Measurements from ENCODE around the gene DNAJB6.
A peak's percentile ranks its signal among the peaks of the same experiment; 100 is the strongest.

Gene DNAJB6

GRCh38 chr7:157299613-157300368 lies 37.0 kb upstream of the DNAJB6 start:
- TF ChIP-seq POLR2AphosphoS5 (IDR thresholded peaks at IDR 0.05; ENCODE audit: low read depth, low read length): no peak
- no peak for TF ChIP-seq SPI1 (IDR thresholded peaks at IDR 0.05; ENCODE audit: low read depth, low read length)
- no peak for TF ChIP-seq POU2F2 (IDR thresholded peaks at IDR 0.05; ENCODE audit: low read depth, low read length)
- FAIRE-seq (peak; percentile 91), DNase-seq (ENCODE audit: insufficient read length, low spot score) (no peak)

- FAIRE-seq (no peak), DNase-seq (ENCODE audit: insufficient read length, low spot score) (no peak)
- TF ChIP-seq POLR2A (IDR thresholded peaks at IDR 0.05; ENCODE audit: low read depth, low read length) (no peak), POLR2AphosphoS5 (IDR thresholded peaks at IDR 0.05; ENCODE audit: low read depth, low read length) (no peak), PAX5 (IDR thresholded peaks at IDR 0.05; ENCODE audit: insufficient read depth, low read length, severe bottlenecking) (no peak), POU2F2 (IDR thresholded peaks at IDR 0.05; ENCODE audit: low read depth, low read length) (no peak), TAF1 (IDR thresholded peaks at IDR 0.05; ENCODE audit: low read depth, low read length) (no peak), SPI1 (IDR thresholded peaks at IDR 0.05; ENCODE audit: low read depth, low read length) (no peak)
Observed at GRCh38 chr7:157300369-157300825, 36.4 kb upstream of the DNAJB6 start.

GRCh38 chr7:157301610-157302120 lies 35.1 kb upstream of the DNAJB6 start:
- no peak for FAIRE-seq
- DNase-seq (ENCODE audit: insufficient read length, low spot score): no peak
- TF ChIP-seq TAF1 (IDR thresholded peaks at IDR 0.05; ENCODE audit: low read depth, low read length) (no peak), POLR2AphosphoS5 (IDR thresholded peaks at IDR 0.05; ENCODE audit: low read depth, low read length) (no peak), POU2F2 (IDR thresholded peaks at IDR 0.05; ENCODE audit: low read depth, low read length) (no peak), PAX5 (IDR thresholded peaks at IDR 0.05; ENCODE audit: insufficient read depth, low read length, severe bottlenecking) (no peak), SPI1 (IDR thresholded peaks at IDR 0.05; ENCODE audit: low read depth, low read length) (no peak)

GRCh38 chr7:157306846-157307838 lies 29.7 kb upstream of the DNAJB6 start:
- TF ChIP-seq POU2F2 (IDR thresholded peaks at IDR 0.05; ENCODE audit: low read depth, low read length): no peak
- no peak for TF ChIP-seq TAF1 (IDR thresholded peaks at IDR 0.05; ENCODE audit: low read depth, low read length)
- no peak for TF ChIP-seq POLR2A (IDR thresholded peaks at IDR 0.05; ENCODE audit: low read depth, low read length)
- no peak for TF ChIP-seq PAX5 (IDR thresholded peaks at IDR 0.05; ENCODE audit: insufficient read depth, low read length, severe bottlenecking)
- TF ChIP-seq SPI1 (IDR thresholded peaks at IDR 0.05; ENCODE audit: low read depth, low read length): no peak
- no peak for TF ChIP-seq POLR2AphosphoS5 (IDR thresholded peaks at IDR 0.05; ENCODE audit: low read depth, low read length)
- DNase-seq (ENCODE audit: insufficient read length, low spot score) (no peak), FAIRE-seq (no peak)

- TF ChIP-seq TAF1 (IDR thresholded peaks at IDR 0.05; ENCODE audit: low read depth, low read length): no peak
- no peak for TF ChIP-seq POLR2AphosphoS5 (IDR thresholded peaks at IDR 0.05; ENCODE audit: low read depth, low read length)
- FAIRE-seq: no peak
- DNase-seq (ENCODE audit: insufficient read length, low spot score): no peak
Observed at GRCh38 chr7:157309988-157310668, 26.7 kb upstream of the DNAJB6 start.

GRCh38 chr7:157310676-157311185 lies 26.1 kb upstream of the DNAJB6 start:
- TF ChIP-seq TAF1 (IDR thresholded peaks at IDR 0.05; ENCODE audit: low read depth, low read length): no peak
- no peak for TF ChIP-seq PAX5 (IDR thresholded peaks at IDR 0.05; ENCODE audit: insufficient read depth, low read length, severe bottlenecking)
- DNase-seq (ENCODE audit: insufficient read length, low spot score) (no peak), FAIRE-seq (no peak)

- FAIRE-seq: no peak
- DNase-seq (ENCODE audit: insufficient read length, low spot score): no peak
- TF ChIP-seq TAF1 (IDR thresholded peaks at IDR 0.05; ENCODE audit: low read depth, low read length) (no peak), POU2F2 (IDR thresholded peaks at IDR 0.05; ENCODE audit: low read depth, low read length) (no peak), POLR2AphosphoS5 (IDR thresholded peaks at IDR 0.05; ENCODE audit: low read depth, low read length) (no peak), POLR2A (IDR thresholded peaks at IDR 0.05; ENCODE audit: low read depth, low read length) (no peak), PAX5 (IDR thresholded peaks at IDR 0.05; ENCODE audit: insufficient read depth, low read length, severe bottlenecking) (no peak), SPI1 (IDR thresholded peaks at IDR 0.05; ENCODE audit: low read depth, low read length) (no peak)
Observed at GRCh38 chr7:157312941-157313340, 23.9 kb upstream of the DNAJB6 start.

GRCh38 chr7:157313645-157314044 lies 23.2 kb upstream of the DNAJB6 start:
- FAIRE-seq: no peak
- TF ChIP-seq POU2F2 (IDR thresholded peaks at IDR 0.05; ENCODE audit: low read depth, low read length) (no peak), TAF1 (IDR thresholded peaks at IDR 0.05; ENCODE audit: low read depth, low read length) (no peak)

GRCh38 chr7:157318015-157318706 lies 18.6 kb upstream of the DNAJB6 start:
- FAIRE-seq (peak; percentile 56), DNase-seq (ENCODE audit: insufficient read length, low spot score) (no peak)

More at GRCh38 chr7:157313645-157314044, 23.2 kb upstream of the DNAJB6 start:
- no peak for DNase-seq (ENCODE audit: insufficient read length, low spot score)

More at GRCh38 chr7:157318015-157318706, 18.6 kb upstream of the DNAJB6 start:
- TF ChIP-seq POU2F2 (IDR thresholded peaks at IDR 0.05; ENCODE audit: low read depth, low read length): no peak
- TF ChIP-seq POLR2AphosphoS5 (IDR thresholded peaks at IDR 0.05; ENCODE audit: low read depth, low read length): no peak
- peak; percentile 44; the same call in 1 of the 2 replicates for TF ChIP-seq POLR2A (IDR thresholded peaks at IDR 0.05; ENCODE audit: low read depth, low read length)
- TF ChIP-seq SPI1 (IDR thresholded peaks at IDR 0.05; ENCODE audit: low read depth, low read length): peak; percentile 56
- TF ChIP-seq PAX5 (IDR thresholded peaks at IDR 0.05; ENCODE audit: insufficient read depth, low read length, severe bottlenecking): no peak
